Omental fat pad (tissue), 4 donors: ENCODE data around the gene LIPG. TPM values are rescaled to one million over a fixed set of nuclear protein-coding genes. Genes with fewer than 3 reads are reported as not detected.
"Not testable (repeated sequence)": the region's sequence is repeated elsewhere in the genome, so short reads cannot be mapped to it uniquely, and the experiment has no call there.

Experiments used
- ATAC-seq: fragments of 150-250 bp; one replicate; pipeline ENCODE4 v1.9.1; 2016; ENCODE audit warnings: mild to moderate bottlenecking, moderate library complexity; ENCODE audit not compliant: low FRiP score
- DNase-seq: peaks from one replicate; pipeline ENCODE4 v3.0.0-alpha.2; 2019; ENCODE audit warnings: low spot score
- CTCF ChIP-seq, 3 donors: fragments of 450-650 bp; IDR thresholded peaks; one replicate each; pipeline ENCODE4 v1.5.1; 2016 to 2017; ENCODE audit warnings: antibody characterized with exemption in 3 of 3, mild to moderate bottlenecking in 3 of 3, moderate library complexity in 2 of 3
- total RNA-seq, 4 donors: library from RNA; depleted of rRNA; stranded (reverse); fragments of >200 nt; gene quantifications; one replicate each; pipeline ENCODE4 v1.1.0, GENCODE V29; 2016

The LIPG gene
- total RNA-seq, 4 donors from 2014 or later: 0.94 to 53.2 (median 1.2) TPM

GRCh38 chr18:49558356-49558755, 3.5 kb upstream of the LIPG start:
- DNase-seq (no peak), ATAC-seq (no peak)
- no peak for TF ChIP-seq CTCF (IDR thresholded peaks at IDR 0.05)

DNA sequence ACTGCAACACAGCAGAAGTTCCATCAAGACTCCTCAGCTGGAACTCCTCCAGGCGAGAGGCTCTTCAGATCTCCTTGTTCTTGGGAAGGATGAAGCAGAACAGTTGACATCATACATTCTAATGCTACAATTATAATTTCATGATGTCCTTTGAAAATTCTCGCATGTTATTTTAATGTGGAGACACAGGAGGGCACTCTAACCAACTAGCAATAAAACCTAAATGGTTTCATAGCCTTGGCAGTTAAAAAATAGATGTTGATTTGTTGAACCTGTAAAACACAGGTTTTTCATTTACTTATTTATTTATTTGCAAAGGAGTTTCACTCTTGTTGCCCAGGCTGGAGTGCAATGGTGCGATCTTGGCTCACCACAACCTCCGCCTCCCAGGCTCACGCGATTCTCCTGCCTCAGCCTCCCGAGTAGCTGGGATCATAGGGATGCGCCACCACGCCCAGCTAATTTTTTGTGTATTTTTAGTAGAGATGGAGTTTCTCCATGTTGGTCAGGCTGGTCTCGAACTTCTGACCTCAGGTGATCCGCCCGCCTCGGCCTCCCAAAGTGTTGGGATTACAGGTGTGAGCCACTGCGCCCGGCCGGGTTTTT, 2.4 kb upstream of the LIPG start:
- ATAC-seq, DNase-seq: not testable (repeated sequence)

DNA sequence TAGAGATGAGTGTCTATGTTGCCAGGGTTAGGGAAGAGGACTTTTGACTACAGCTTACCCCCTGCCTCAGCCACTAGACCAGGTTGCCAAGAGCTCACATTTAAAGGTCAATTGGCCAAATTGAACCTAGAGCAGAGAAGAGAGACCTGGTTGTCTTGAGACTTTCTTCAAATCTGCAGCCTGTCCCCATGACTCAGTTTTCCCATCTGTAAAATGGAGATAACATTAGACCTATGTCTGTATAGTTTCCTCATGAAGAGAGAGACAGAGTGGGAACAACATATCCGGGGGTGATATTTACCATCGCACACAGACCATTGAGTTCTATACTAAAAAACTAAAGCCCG, 1.6 kb upstream of the LIPG start:
- no peak for TF ChIP-seq CTCF (IDR thresholded peaks at IDR 0.05)
- ATAC-seq (no peak), DNase-seq (no peak)

DNA sequence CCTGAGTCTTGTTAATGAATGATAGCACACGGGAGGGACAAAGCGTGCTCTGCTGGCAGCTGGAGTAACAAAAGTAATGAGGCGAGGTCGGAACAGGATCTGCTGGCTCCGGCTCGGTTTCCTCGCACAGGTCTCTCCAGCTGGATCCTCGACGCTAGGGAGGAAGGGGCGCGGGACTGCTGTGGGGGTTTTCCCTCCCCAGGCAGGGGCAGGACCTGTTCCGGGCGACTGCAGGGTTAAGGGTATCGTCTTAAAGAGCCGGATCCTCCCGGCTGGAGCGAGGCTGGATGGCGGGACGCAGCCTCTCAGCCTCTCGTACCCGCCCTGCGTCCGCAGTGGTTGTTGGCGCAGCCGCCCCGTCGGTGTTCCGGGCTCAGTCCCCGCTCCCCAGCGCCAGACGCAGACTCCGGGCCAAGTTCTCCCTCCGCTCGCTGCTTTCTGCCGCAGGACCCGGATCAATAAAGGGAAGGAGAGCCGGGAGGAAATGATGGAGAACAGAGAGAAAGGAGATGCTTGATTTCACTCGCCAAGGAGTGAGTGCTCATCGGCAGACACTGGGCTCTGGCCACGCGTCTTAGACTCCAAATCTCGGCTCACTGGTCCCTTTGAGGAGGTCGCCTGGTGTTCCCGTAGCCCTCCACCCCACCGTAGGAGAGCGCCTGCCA, 1.1 kb upstream of the LIPG start:
- DNase-seq (no peak), ATAC-seq (no peak)
- TF ChIP-seq CTCF (IDR thresholded peaks at IDR 0.05): no peak

GRCh38 chr18:49562481-49563129, 748 bp downstream of the LIPG start:
- no peak for TF ChIP-seq CTCF (IDR thresholded peaks at IDR 0.05)
- ATAC-seq: no peak
- no peak for DNase-seq

- ATAC-seq (peak; percentile 12), DNase-seq (no peak)
- no peak for TF ChIP-seq CTCF (IDR thresholded peaks at IDR 0.05)
Observed at GRCh38 chr18:49563130-49563540, 1.3 kb downstream of the LIPG start.

GRCh38 chr18:49563701-49564517, 2.1 kb downstream of the LIPG start:
- DNase-seq (no peak), ATAC-seq (no peak)
- no peak for TF ChIP-seq CTCF (IDR thresholded peaks at IDR 0.05)
